Cerebellar nuclear complex (tissue), 1 donor: ENCODE data around the gene MYLK.

Experiments used
- DNase-seq, 2 experiments: peaks; one replicate each; lab custom pipeline; 2025; lab: John Stamatoyannopoulos, UW

The MYLK gene

GRCh38 chr3:123821920-123822319 is 62.2 kb downstream of the MYLK start:
- no peak for DNase-seq

- DNase-seq, result no peak
Measured at GRCh38 chr3:123819949-123820348, 64.2 kb downstream of the MYLK start.

- no peak for DNase-seq
Measured at GRCh38 chr3:123818921-123819429, 65.2 kb downstream of the MYLK start.

- no peak for DNase-seq
Measured at GRCh38 chr3:123818324-123818920, 65.7 kb downstream of the MYLK start.

- no peak for DNase-seq
Measured at GRCh38 chr3:123817413-123817812, 66.7 kb downstream of the MYLK start.

- no peak for DNase-seq
Measured at GRCh38 chr3:123816673-123817207, 67.4 kb downstream of the MYLK start.

GRCh38 chr3:123815981-123816380 is 68.2 kb downstream of the MYLK start:
- no peak for DNase-seq

- no peak for DNase-seq
Measured at GRCh38 chr3:123813876-123814275, 70.3 kb downstream of the MYLK start.

GRCh38 chr3:123809597-123809996 is 74.5 kb downstream of the MYLK start:
- no peak for DNase-seq

- no peak for DNase-seq
Measured at GRCh38 chr3:123808812-123809211, 75.3 kb downstream of the MYLK start.

- no peak for DNase-seq
Measured at GRCh38 chr3:123807820-123808219, 76.3 kb downstream of the MYLK start.

GRCh38 chr3:123805504-123805903 is 78.6 kb downstream of the MYLK start:
- DNase-seq, result no peak

GRCh38 chr3:123805101-123805500 is 79.0 kb downstream of the MYLK start:
- no peak for DNase-seq

GRCh38 chr3:123804676-123805075 is 79.5 kb downstream of the MYLK start:
- no peak for DNase-seq

- DNase-seq, result no peak
Measured at GRCh38 chr3:123803521-123803920, 80.6 kb downstream of the MYLK start.

- DNase-seq, result no peak
Measured at GRCh38 chr3:123802007-123802625, 82.0 kb downstream of the MYLK start.

GRCh38 chr3:123801474-123801873 is 82.7 kb downstream of the MYLK start:
- no peak for DNase-seq

GRCh38 chr3:123800362-123800682 is 83.8 kb downstream of the MYLK start:
- no peak for DNase-seq

- DNase-seq, result no peak
Measured at GRCh38 chr3:123799544-123800361, 84.4 kb downstream of the MYLK start.

GRCh38 chr3:123798550-123798949 is 85.6 kb downstream of the MYLK start:
- DNase-seq, result no peak

GRCh38 chr3:123795471-123796251 is 88.5 kb downstream of the MYLK start:
- no peak for DNase-seq

- DNase-seq, result no peak
Measured at GRCh38 chr3:123793425-123793824, 90.7 kb downstream of the MYLK start.
